Uterus (tissue), 2 donors: ENCODE results near the gene SNX3.

Experiments used
- POLR2A ChIP-seq, 2 donors: fragments of 450-650 bp; IDR thresholded peaks; one replicate each; pipeline ENCODE4 v1.6.1; 2016; ENCODE audit warnings: antibody characterized with exemption in 2 of 2, mild to moderate bottlenecking in 1 of 2, moderate library complexity in 1 of 2
- TF ChIP-seq, protein P1 (sequence below), 4 experiments: fragments of 200-600 bp in 2 of 4; fragments of 450-650 bp in 2 of 4; sonication (generic) in 2 of 4; IDR thresholded peaks; one replicate each; pipeline ENCODE4 v1.5.1; 2016 to 2019; ENCODE audit warnings: antibody characterized with exemption in 4 of 4, mild to moderate bottlenecking in 2 of 4, moderate library complexity in 1 of 4

DNA sequence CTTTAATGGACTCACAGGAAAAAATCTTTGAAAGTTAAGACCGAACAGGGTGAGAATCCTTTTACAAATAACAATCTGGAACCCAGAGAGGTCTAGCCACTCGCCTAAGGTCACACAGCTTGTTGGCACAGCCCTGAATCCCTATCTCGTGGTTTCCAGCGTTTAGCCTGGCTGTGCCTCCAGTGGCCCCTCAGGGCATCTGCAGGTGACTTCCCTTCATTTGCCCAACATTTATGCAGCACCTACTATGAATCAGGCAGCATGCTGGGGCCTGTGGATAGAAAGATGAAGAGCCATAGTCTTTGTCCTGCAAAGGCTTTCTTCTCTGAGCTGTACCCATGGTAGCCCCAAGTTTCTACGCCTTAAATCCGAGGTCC is 97.6 kb downstream of the SNX3 start:
- TF ChIP-seq, protein P1, sequence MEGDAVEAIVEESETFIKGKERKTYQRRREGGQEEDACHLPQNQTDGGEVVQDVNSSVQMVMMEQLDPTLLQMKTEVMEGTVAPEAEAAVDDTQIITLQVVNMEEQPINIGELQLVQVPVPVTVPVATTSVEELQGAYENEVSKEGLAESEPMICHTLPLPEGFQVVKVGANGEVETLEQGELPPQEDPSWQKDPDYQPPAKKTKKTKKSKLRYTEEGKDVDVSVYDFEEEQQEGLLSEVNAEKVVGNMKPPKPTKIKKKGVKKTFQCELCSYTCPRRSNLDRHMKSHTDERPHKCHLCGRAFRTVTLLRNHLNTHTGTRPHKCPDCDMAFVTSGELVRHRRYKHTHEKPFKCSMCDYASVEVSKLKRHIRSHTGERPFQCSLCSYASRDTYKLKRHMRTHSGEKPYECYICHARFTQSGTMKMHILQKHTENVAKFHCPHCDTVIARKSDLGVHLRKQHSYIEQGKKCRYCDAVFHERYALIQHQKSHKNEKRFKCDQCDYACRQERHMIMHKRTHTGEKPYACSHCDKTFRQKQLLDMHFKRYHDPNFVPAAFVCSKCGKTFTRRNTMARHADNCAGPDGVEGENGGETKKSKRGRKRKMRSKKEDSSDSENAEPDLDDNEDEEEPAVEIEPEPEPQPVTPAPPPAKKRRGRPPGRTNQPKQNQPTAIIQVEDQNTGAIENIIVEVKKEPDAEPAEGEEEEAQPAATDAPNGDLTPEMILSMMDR (IDR thresholded peaks at IDR 0.05): no peak
- TF ChIP-seq POLR2A (IDR thresholded peaks at IDR 0.05): no peak
